VCaP (cell line): ENCODE results near the gene PIEZO1.

Source experiments
- H3K27ac ChIP-seq: fragments of 450-650 bp; 2 replicates; pipeline ENCODE4 v1.5.1; 2017
- CTCF ChIP-seq: fragments of 450-650 bp; conservative IDR thresholded peaks from 2 replicates; pipeline ENCODE4 v1.5.1; 2017; ENCODE audit warnings: mild to moderate bottlenecking, moderate library complexity

The PIEZO1 gene

GRCh38 chr16:88798772-88799455 lies 13.9 kb upstream of the PIEZO1 start:
- H3K27ac ChIP-seq: no peak overlapping the region
- no peak for TF ChIP-seq CTCF

DNA sequence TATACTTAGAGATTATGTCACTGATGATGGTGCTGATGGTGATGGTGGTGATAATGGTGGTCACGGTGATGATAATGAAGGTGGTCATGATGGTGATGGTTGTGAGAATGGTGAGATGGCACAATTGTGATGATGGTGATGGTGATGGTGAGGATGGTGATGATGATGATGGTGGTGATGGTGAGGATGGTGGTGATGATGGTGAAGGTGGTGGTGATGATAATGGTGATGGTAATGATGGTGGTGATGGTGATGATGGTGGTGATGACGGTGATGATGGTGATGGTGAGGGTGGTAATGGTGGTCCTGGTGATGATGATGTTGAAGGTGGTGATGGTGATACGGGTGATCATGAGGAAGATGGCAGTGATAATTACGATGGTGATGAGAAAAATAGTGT lies 13.1 kb upstream of the PIEZO1 start:
- TF ChIP-seq CTCF: no peak

GRCh38 chr16:88796278-88796677 lies 11.3 kb upstream of the PIEZO1 start:
- no peak for TF ChIP-seq CTCF
- H3K27ac ChIP-seq: no peak overlapping the region

More for the DNA sequence above, 13.1 kb upstream of the PIEZO1 start:
- no peak overlapping the region for H3K27ac ChIP-seq

DNA sequence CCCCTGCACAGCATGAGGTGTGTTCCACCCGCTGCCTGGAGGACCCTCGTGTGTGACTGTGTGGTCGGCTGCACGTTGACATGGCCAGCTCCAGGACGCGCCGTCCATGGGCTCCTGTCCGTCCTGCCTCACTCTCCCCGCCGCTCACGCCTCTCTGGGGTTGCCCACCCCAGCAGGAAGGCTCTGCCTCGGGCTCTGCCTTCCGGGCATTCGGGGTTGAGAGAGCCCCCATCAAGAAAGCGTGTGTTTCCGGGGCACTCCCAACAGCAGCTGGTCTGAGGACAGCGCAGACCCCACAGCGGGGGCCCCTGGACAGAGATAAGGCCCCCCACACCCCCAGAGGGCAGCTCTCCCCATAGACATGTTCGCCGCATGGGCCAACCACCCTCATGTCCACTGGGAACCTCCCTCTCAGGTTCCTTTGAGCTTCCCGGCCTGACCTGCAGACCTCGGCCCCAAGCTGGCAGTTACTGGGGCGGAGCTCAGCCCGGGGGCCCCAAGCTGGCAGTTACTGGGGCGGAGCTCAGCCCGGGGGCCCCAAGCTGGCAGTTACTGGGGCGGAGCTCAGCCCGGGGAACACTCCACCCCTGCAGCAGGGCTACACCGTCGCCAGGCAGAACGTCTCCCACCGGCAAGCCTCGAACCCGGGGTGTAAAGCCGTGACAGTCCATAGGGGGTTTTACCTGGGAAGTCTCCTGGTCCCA lies 8.4 kb upstream of the PIEZO1 start:
- no peak for TF ChIP-seq CTCF
- H3K27ac ChIP-seq: no peak overlapping the region

DNA sequence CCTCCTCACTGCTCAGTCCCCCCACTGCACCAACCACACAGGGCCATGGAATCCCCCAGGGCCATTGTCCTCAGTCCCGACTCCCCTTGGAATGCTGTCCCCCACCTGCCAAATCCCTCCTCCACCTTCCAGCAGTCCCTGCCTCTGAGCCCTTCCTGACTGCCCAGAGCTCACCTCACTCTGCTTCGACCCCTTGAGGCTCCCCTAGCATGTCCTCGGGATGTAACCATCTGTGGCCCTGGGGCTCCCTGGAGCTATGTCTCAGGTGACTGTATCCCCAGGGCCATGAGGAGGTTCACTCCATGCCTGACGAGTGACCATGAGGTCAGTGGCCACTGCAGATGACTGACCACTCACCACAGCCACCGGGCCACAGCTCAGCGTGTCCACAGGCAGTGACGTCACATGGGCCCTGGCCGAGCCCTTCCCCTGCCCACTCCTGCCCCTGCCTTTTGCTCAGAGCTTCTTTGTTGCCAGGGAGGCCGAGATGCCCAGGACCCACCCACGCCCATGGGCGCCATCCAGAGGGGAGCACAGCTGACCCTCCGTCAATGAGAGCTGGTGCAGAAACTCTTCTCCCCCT lies 7.7 kb upstream of the PIEZO1 start:
- no peak for TF ChIP-seq CTCF
- H3K27ac ChIP-seq: no peak overlapping the region

DNA sequence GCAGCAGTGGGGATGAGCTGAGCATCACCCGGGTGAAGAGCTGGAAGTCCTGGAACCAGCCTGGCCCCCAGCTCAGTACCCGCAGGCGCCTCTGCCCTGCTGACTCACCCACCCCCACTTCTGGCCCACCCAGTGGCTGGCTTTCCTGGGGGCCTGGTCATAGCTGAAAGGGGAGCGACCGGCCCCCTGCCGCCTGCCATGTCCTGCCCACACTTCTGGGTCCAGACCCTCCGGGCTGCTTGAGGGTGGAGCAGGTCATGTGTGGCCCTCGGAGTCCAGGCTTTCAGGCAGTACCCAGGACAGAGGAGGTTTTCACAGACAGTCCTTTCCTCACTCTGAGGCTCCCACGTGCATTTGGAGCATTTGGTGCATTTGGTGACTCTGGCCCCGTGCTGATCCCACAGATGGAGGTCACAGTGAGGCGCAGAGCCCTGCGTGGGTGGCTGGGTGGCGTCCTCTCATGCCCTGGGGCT lies 7.1 kb upstream of the PIEZO1 start:
- no peak overlapping the region for H3K27ac ChIP-seq
- TF ChIP-seq CTCF: no peak

DNA sequence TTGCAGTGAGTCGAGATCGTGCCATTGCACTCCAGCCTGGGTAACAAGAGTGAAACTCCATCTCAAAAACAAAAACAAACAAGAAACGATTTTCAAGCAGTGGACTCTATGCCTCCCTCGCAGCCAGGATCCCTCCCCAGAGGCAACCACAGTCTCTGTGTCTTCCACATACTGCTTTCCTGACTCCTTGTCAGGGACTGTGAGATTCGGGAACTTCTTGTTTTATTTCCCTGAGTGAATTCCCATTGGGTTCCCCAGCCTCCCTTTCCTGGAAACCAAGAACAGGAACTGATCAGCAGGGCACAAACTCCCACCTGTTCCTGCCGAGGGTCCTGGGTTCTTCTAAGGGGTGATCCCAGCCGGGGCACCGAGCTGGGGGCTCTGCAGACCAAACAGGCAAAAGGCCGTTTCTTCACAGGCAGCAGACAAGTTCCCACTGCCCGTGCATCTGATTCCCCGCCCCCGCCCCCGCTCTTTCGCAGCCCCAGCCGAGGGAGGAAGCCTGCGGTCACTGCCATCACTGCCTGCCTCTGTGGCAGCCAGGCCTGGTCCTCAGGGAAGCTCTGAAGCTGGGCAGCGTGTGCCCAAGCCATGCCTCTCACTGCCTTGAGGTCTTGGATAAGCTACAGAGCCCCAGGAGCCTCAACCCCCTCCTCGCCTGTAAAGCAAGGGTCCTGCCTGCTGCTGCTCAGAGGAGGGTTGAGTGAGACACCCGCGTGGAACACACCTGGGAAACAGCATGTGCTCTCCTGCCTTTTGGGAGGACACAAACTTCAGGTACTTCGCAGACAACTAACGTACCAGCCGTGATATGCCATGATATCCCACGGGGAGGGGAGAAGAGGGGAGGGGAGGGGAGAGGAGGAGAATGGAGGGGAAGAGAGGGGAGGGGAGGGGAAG lies 5.5 kb upstream of the PIEZO1 start:
- H3K27ac ChIP-seq: no peak overlapping the region
- TF ChIP-seq CTCF: no peak
